ENCODE data around the gene CCNI.
A peak's percentile ranks its signal among the peaks of the same experiment; 100 is the strongest.
"Not testable (repeated sequence)": the region's sequence is repeated elsewhere in the genome, so short reads cannot be mapped to it uniquely, and the experiment has no call there.

Gene CCNI

GRCh38 chr4:77040854-77041725, 34.7 kb downstream of the CCNI start:
- TF ChIP-seq, protein P1, sequence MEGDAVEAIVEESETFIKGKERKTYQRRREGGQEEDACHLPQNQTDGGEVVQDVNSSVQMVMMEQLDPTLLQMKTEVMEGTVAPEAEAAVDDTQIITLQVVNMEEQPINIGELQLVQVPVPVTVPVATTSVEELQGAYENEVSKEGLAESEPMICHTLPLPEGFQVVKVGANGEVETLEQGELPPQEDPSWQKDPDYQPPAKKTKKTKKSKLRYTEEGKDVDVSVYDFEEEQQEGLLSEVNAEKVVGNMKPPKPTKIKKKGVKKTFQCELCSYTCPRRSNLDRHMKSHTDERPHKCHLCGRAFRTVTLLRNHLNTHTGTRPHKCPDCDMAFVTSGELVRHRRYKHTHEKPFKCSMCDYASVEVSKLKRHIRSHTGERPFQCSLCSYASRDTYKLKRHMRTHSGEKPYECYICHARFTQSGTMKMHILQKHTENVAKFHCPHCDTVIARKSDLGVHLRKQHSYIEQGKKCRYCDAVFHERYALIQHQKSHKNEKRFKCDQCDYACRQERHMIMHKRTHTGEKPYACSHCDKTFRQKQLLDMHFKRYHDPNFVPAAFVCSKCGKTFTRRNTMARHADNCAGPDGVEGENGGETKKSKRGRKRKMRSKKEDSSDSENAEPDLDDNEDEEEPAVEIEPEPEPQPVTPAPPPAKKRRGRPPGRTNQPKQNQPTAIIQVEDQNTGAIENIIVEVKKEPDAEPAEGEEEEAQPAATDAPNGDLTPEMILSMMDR (IDR thresholded peaks at IDR 0.05; ENCODE audit: unreplicated experiment in 3 of 3), result no peak
- H3K36me3 Mint-ChIP-seq (ENCODE audit: low read depth), result peaks cover 45% of the 10 kb centered on the region
- peak overlapping the region in 1 of 3 experiments; percentile 56 for H3K27ac Mint-ChIP-seq
- H3K4me3 Mint-ChIP-seq, result no peak overlapping the region
- no peaks in the 10 kb centered on the region for H3K9me3 Mint-ChIP-seq
- peaks cover 23% of the 10 kb centered on the region for H3K4me1 Mint-ChIP-seq
- no peaks in the 10 kb centered on the region for H3K27me3 Mint-ChIP-seq (ENCODE audit: low read depth)

- peaks cover 20% of the 10 kb centered on the region for H3K4me1 Mint-ChIP-seq
- no peaks in the 10 kb centered on the region for H3K27me3 Mint-ChIP-seq (ENCODE audit: low read depth)
- H3K9me3 Mint-ChIP-seq, result no peaks in the 10 kb centered on the region
- H3K27ac Mint-ChIP-seq, result no peak overlapping the region
- TF ChIP-seq, protein P1 (IDR thresholded peaks at IDR 0.05; ENCODE audit: unreplicated experiment in 3 of 3), result no peak
- no peak overlapping the region for H3K4me3 Mint-ChIP-seq
- H3K36me3 Mint-ChIP-seq (ENCODE audit: low read depth), result peaks cover 48% of the 10 kb centered on the region
These were observed 35.5 kb downstream of the CCNI start for GRCh38 chr4:77040270-77040669.

DNA sequence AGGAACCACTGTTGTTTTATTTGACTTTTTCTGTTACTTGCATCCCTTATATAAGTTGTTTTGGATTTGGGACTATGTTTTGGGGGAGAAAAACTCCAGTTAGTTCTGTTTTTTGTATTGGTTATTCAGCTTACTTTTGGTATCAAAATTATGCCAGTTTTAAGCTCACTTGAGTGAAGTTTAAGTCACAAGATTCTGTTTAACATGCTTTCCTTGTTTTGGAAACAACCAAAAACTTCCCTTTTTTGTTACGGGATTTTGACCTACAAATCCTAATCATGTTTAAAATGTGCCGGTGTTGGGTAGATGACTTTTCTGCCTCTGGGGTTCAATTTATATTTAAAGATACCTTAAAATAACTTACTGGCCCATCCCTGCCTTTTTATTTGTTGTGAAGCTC, 36.0 kb downstream of the CCNI start:
- H3K4me1 Mint-ChIP-seq, result peaks cover 18% of the 10 kb centered on the region
- peaks cover 52% of the 10 kb centered on the region for H3K36me3 Mint-ChIP-seq (ENCODE audit: low read depth)
- H3K27me3 Mint-ChIP-seq (ENCODE audit: low read depth), result no peaks in the 10 kb centered on the region
- H3K4me3 Mint-ChIP-seq, result no peak overlapping the region
- H3K27ac Mint-ChIP-seq, result no peak overlapping the region
- no peaks in the 10 kb centered on the region for H3K9me3 Mint-ChIP-seq
- TF ChIP-seq, protein P1 (IDR thresholded peaks at IDR 0.05; ENCODE audit: unreplicated experiment in 3 of 3), result no peak

- Mint-ChIP-seq H3K27me3 (ENCODE audit: low read depth) (no peaks in the 10 kb centered on the region), H3K9me3 (no peaks in the 10 kb centered on the region), H3K4me1 (no peaks in the 10 kb centered on the region), H3K36me3 (ENCODE audit: low read depth) (peaks cover 62% of the 10 kb centered on the region), H3K27ac (no peak overlapping the region), H3K4me3 (no peak overlapping the region)
- TF ChIP-seq, protein P1 (IDR thresholded peaks at IDR 0.05; ENCODE audit: unreplicated experiment in 3 of 3), result no peak
These were observed 38.1 kb downstream of the CCNI start for GRCh38 chr4:77037736-77038135.

GRCh38 chr4:77037168-77037567, 38.6 kb downstream of the CCNI start:
- H3K27ac Mint-ChIP-seq; H3K27me3 Mint-ChIP-seq (ENCODE audit: low read depth); H3K4me1 Mint-ChIP-seq; H3K4me3 Mint-ChIP-seq; H3K9me3 Mint-ChIP-seq: not testable (repeated sequence)
- peaks cover 66% of the 10 kb centered on the region for H3K36me3 Mint-ChIP-seq (ENCODE audit: low read depth)

GRCh38 chr4:77036206-77036605, 39.6 kb downstream of the CCNI start:
- Mint-ChIP-seq H3K4me1 (peaks cover 8% of the 10 kb centered on the region), H3K27ac (peak overlapping the region in 1 of 3 experiments; percentile 48), H3K4me3 (no peak overlapping the region), H3K27me3 (ENCODE audit: low read depth) (no peaks in the 10 kb centered on the region), H3K9me3 (no peaks in the 10 kb centered on the region), H3K36me3 (ENCODE audit: low read depth) (peaks cover 72% of the 10 kb centered on the region)
- TF ChIP-seq, protein P1 (IDR thresholded peaks at IDR 0.05; ENCODE audit: unreplicated experiment in 3 of 3), result no peak

Measured in nephron (organoid).